Measurements from ENCODE around the gene MIR17HG.

DNA sequence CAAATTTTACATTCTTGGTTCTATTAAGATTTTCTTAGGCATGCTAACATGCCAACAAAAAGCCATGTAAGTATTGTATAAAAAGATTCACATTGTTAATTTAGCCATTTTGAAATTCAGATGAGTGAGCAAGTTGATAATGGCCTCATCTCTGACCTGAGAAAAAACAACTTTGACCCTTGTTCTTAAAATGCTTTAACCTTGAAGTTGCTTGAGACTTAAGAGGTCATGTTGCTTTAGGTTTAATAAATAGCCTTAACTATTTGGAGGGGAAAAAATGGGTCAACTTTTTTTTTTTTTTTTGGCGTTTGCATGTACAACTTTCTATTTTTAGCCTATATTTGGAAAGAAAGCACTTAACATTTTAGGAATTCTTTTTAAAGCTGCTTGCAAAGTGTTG, 6.0 kb downstream of the MIR17HG start:
- no peak for TF ChIP-seq MXI1 (conservative IDR thresholded peaks at IDR 0.05; ENCODE audit: poor library complexity, severe bottlenecking)
- no peak for TF ChIP-seq CTCF (IDR thresholded peaks at IDR 0.05; ENCODE audit: poor library complexity, severe bottlenecking)
- TF ChIP-seq EP300 (conservative IDR thresholded peaks at IDR 0.05; ENCODE audit: poor library complexity, severe bottlenecking), result no peak
- no peak for TF ChIP-seq POLR2AphosphoS5 (IDR thresholded peaks at IDR 0.05)
- TF ChIP-seq EZH2 (IDR thresholded peaks at IDR 0.05; ENCODE audit: borderline replicate concordance, insufficient read depth, low read length, poor library complexity, severe bottlenecking), result no peak
- TF ChIP-seq REST (IDR thresholded peaks at IDR 0.05; ENCODE audit: borderline replicate concordance), result no peak
- TF ChIP-seq SMC3 (conservative IDR thresholded peaks at IDR 0.05; ENCODE audit: poor library complexity), result no peak

All from neural cell (in vitro differentiated cells).